NCI-H748 (cell line): ENCODE results near the gene DGKQ.
"Not testable (repeated sequence)": the region's sequence is repeated elsewhere in the genome, so short reads cannot be mapped to it uniquely, and the experiment has no call there.

ENCODE experiments used
- DNase-seq: peaks from one replicate; lab custom pipeline; 2025; ENCODE audit not compliant: unreplicated experiment; lab: John Stamatoyannopoulos, UW

Gene DGKQ

GRCh38 chr4:1011022-1011665 lies 37.8 kb upstream of the DGKQ start, which contains the start of gene FGFRL1:
Gene FGFRL1 (plus strand): TSS chr4:1011626. CDS start chr4:1012486, 860 bp downstream.
- peak; percentile 59 for DNase-seq

GRCh38 chr4:1010395-1011021 lies 37.1 kb upstream of the DGKQ start:
- peak; percentile 60 for DNase-seq

GRCh38 chr4:1009542-1010394 lies 36.4 kb upstream of the DGKQ start:
- DNase-seq = peak; percentile 44

GRCh38 chr4:1008840-1009541 lies 35.6 kb upstream of the DGKQ start:
- peak; percentile 12 for DNase-seq

- no peak for DNase-seq
Measured at GRCh38 chr4:1006856-1007255, 33.5 kb upstream of the DGKQ start.

- no peak for DNase-seq
Measured at GRCh38 chr4:1004557-1005485, 31.5 kb upstream of the DGKQ start.

GRCh38 chr4:1004071-1004418 lies 30.7 kb upstream of the DGKQ start:
- DNase-seq = no peak

GRCh38 chr4:1003271-1004070 lies 30.1 kb upstream of the DGKQ start:
- no peak for DNase-seq

GRCh38 chr4:1002631-1003251 lies 29.4 kb upstream of the DGKQ start:
- DNase-seq = no peak

GRCh38 chr4:1002131-1002630 lies 28.8 kb upstream of the DGKQ start:
- no peak for DNase-seq

GRCh38 chr4:1001561-1002130 lies 28.3 kb upstream of the DGKQ start:
- DNase-seq = no peak

- DNase-seq = no peak
Measured at GRCh38 chr4:1000686-1001260, 27.4 kb upstream of the DGKQ start.

GRCh38 chr4:999882-1000425 lies 26.6 kb upstream of the DGKQ start:
- no peak for DNase-seq

GRCh38 chr4:999240-999863 lies 26.0 kb upstream of the DGKQ start:
- DNase-seq = not testable (repeated sequence)

- no peak for DNase-seq
Measured at GRCh38 chr4:998096-998691, 24.8 kb upstream of the DGKQ start.

- DNase-seq = peak; percentile 6
Measured at GRCh38 chr4:997375-998071, 24.2 kb upstream of the DGKQ start.
